Tongue (tissue), 2 donors: Measurements from ENCODE around the gene BRIP1. TPM values are rescaled to one million over a fixed set of nuclear protein-coding genes. Genes with fewer than 3 reads are reported as not detected.
A peak's percentile ranks its signal among the peaks of the same experiment; 100 is the strongest.
"Not testable (repeated sequence)": the region's sequence is repeated elsewhere in the genome, so short reads cannot be mapped to it uniquely, and the experiment has no call there.

Source experiments
- DNase-seq: peaks from one replicate; pipeline ENCODE4 v3.0.0-alpha.2; 2015
- total RNA-seq: library from RNA; depleted of rRNA; stranded (reverse); fragments of >200 nt; gene quantifications from one replicate; pipeline ENCODE4 v1.2.3, GENCODE V29; 2014

BRIP1 gene
- total RNA-seq, 1 donor from 2014 or later, result 6.5 TPM

GRCh38 chr17:61827649-61828395 is 35.5 kb downstream of the BRIP1 start:
- DNase-seq, result no peak

- DNase-seq, result not testable (repeated sequence)
These were observed 36.5 kb downstream of the BRIP1 start for GRCh38 chr17:61826866-61827265.

GRCh38 chr17:61826198-61826597 is 37.1 kb downstream of the BRIP1 start:
- not testable (repeated sequence) for DNase-seq

- DNase-seq, result no peak
These were observed 37.7 kb downstream of the BRIP1 start for GRCh38 chr17:61825448-61826137.

- DNase-seq, result no peak
These were observed 40.7 kb downstream of the BRIP1 start for GRCh38 chr17:61822326-61823285.

GRCh38 chr17:61821655-61822054 is 41.7 kb downstream of the BRIP1 start:
- DNase-seq, result no peak

- DNase-seq, result not testable (repeated sequence)
These were observed 44.1 kb downstream of the BRIP1 start for GRCh38 chr17:61819265-61819664.

- DNase-seq, result no peak
These were observed 45.1 kb downstream of the BRIP1 start for GRCh38 chr17:61818225-61818624.

GRCh38 chr17:61817452-61817851 is 45.9 kb downstream of the BRIP1 start:
- no peak for DNase-seq

- DNase-seq, result no peak
These were observed 46.8 kb downstream of the BRIP1 start for GRCh38 chr17:61816538-61816937.

- DNase-seq, result no peak
These were observed 47.3 kb downstream of the BRIP1 start for GRCh38 chr17:61815863-61816503.

- no peak for DNase-seq
These were observed 48.8 kb downstream of the BRIP1 start for GRCh38 chr17:61814485-61814884.

GRCh38 chr17:61813211-61813610 is 50.1 kb downstream of the BRIP1 start:
- no peak for DNase-seq

- no peak for DNase-seq
These were observed 50.6 kb downstream of the BRIP1 start for GRCh38 chr17:61812747-61813146.

GRCh38 chr17:61809816-61810392 is 53.4 kb downstream of the BRIP1 start:
- peak; percentile 34 for DNase-seq

- DNase-seq, result no peak
These were observed 54.9 kb downstream of the BRIP1 start for GRCh38 chr17:61808442-61808841.

GRCh38 chr17:61806936-61807335 is 56.4 kb downstream of the BRIP1 start:
- DNase-seq, result no peak

- no peak for DNase-seq
These were observed 57.1 kb downstream of the BRIP1 start for GRCh38 chr17:61806081-61806828.

GRCh38 chr17:61805399-61805798 is 57.9 kb downstream of the BRIP1 start:
- DNase-seq, result no peak

GRCh38 chr17:61803796-61804195 is 59.5 kb downstream of the BRIP1 start:
- no peak for DNase-seq

- no peak for DNase-seq
These were observed 60.1 kb downstream of the BRIP1 start for GRCh38 chr17:61803216-61803615.
